ENCODE measurements around the gene CENPK. TPM values are rescaled to one million over a fixed set of nuclear protein-coding genes. Genes with fewer than 3 reads are reported as not detected.

Gene CENPK
- total and polyA plus RNA-seq, 4 donors, result 0.33 to 23.1 (median 0.96) TPM

DNA sequence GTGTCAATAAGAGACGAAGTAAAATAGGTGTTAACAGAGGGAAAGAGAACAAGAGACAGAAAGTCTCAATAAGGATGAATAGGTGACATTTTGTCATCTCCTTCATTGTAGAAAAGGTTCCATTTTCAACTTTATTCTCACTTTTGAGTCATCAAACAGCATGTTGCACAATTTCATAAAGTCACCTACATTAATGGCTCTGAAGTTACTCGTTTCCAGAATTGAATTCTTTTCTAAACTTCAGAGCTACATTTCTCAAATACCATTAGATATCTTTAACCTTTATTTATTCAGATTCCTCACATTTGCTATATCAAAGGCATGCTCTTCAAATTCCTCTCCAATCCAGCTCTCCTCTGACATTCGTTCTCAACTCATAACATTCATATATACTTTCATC, 94.3 kb downstream of the CENPK start:
- no peak overlapping the region for H3K9ac ChIP-seq (ENCODE audit: low read depth in 1 of 2, low read length in 2 of 2)
- no peaks in the 10 kb centered on the region for H3K36me3 ChIP-seq (ENCODE audit: control insufficient read depth in 4 of 4, insufficient read depth in 3 of 4, low read depth in 1 of 4, low read length in 3 of 4)
- no peaks in the 10 kb centered on the region for H3K9me3 ChIP-seq (ENCODE audit: control insufficient read depth in 4 of 4, low read length in 3 of 4)
- no peaks in the 10 kb centered on the region for H3K27me3 ChIP-seq (ENCODE audit: control insufficient read depth in 4 of 4, insufficient read depth in 4 of 4, low read length in 3 of 4)
- no peak for DNase-seq (ENCODE audit: low spot score)
- WGBS, result 83% methylated on average over 3 of the region's 3 CpGs
- H3K27ac ChIP-seq (ENCODE audit: low read depth in 1 of 2, low read length in 2 of 2), result no peak overlapping the region
- H3K4me1 ChIP-seq (ENCODE audit: control insufficient read depth in 4 of 4, insufficient read depth in 4 of 4, low read length in 3 of 4), result no peaks in the 10 kb centered on the region
- TF ChIP-seq, protein P1, sequence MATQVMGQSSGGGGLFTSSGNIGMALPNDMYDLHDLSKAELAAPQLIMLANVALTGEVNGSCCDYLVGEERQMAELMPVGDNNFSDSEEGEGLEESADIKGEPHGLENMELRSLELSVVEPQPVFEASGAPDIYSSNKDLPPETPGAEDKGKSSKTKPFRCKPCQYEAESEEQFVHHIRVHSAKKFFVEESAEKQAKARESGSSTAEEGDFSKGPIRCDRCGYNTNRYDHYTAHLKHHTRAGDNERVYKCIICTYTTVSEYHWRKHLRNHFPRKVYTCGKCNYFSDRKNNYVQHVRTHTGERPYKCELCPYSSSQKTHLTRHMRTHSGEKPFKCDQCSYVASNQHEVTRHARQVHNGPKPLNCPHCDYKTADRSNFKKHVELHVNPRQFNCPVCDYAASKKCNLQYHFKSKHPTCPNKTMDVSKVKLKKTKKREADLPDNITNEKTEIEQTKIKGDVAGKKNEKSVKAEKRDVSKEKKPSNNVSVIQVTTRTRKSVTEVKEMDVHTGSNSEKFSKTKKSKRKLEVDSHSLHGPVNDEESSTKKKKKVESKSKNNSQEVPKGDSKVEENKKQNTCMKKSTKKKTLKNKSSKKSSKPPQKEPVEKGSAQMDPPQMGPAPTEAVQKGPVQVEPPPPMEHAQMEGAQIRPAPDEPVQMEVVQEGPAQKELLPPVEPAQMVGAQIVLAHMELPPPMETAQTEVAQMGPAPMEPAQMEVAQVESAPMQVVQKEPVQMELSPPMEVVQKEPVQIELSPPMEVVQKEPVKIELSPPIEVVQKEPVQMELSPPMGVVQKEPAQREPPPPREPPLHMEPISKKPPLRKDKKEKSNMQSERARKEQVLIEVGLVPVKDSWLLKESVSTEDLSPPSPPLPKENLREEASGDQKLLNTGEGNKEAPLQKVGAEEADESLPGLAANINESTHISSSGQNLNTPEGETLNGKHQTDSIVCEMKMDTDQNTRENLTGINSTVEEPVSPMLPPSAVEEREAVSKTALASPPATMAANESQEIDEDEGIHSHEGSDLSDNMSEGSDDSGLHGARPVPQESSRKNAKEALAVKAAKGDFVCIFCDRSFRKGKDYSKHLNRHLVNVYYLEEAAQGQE (IDR thresholded peaks at IDR 0.05), result no peak
- TF ChIP-seq ATF3 (IDR thresholded peaks at IDR 0.05) (no peak), NR2F2 (IDR thresholded peaks at IDR 0.05) (no peak), GABPA (IDR thresholded peaks at IDR 0.05 in 1 of 2, conservative IDR thresholded peaks at IDR 0.05 in 1 of 2) (no peak), SP1 (IDR thresholded peaks at IDR 0.05) (no peak), FOXA2 (IDR thresholded peaks at IDR 0.05) (no peak), EGR1 (IDR thresholded peaks at IDR 0.05; ENCODE audit: low read depth in 2 of 2) (no peak), RAD21 (IDR thresholded peaks at IDR 0.05) (no peak), YY1 (IDR thresholded peaks at IDR 0.05) (no peak), CTCF (IDR thresholded peaks at IDR 0.05; ENCODE audit: low read depth, low read length, missing input control) (no peak), RXRA (IDR thresholded peaks at IDR 0.05) (no peak), TAF1 (conservative IDR thresholded peaks at IDR 0.05) (no peak), HNF4G (IDR thresholded peaks at IDR 0.05) (no peak), HNF4A (conservative IDR thresholded peaks at IDR 0.05) (no peak), FOXA1 (IDR thresholded peaks at IDR 0.05) (no peak), JUND (IDR thresholded peaks at IDR 0.05) (no peak)
- TF ChIP-seq, protein P2, sequence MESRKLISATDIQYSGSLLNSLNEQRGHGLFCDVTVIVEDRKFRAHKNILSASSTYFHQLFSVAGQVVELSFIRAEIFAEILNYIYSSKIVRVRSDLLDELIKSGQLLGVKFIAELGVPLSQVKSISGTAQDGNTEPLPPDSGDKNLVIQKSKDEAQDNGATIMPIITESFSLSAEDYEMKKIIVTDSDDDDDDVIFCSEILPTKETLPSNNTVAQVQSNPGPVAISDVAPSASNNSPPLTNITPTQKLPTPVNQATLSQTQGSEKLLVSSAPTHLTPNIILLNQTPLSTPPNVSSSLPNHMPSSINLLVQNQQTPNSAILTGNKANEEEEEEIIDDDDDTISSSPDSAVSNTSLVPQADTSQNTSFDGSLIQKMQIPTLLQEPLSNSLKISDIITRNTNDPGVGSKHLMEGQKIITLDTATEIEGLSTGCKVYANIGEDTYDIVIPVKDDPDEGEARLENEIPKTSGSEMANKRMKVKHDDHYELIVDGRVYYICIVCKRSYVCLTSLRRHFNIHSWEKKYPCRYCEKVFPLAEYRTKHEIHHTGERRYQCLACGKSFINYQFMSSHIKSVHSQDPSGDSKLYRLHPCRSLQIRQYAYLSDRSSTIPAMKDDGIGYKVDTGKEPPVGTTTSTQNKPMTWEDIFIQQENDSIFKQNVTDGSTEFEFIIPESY (IDR thresholded peaks at IDR 0.05), result no peak
- TF ChIP-seq, protein P3, sequence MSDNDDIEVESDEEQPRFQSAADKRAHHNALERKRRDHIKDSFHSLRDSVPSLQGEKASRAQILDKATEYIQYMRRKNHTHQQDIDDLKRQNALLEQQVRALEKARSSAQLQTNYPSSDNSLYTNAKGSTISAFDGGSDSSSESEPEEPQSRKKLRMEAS (IDR thresholded peaks at IDR 0.05), result no peak
- H3K4me3 ChIP-seq (ENCODE audit: low read depth in 1 of 3, low read length in 3 of 3), result no peak overlapping the region

Small RNA genes within 50 kb of the gene (small RNA-seq; reads per million reads assigned to genes)
- not detected for gene RNU6-540P

Other genes starting within 250 kb of the CENPK start
- gene ADAMTS6, start 81.2 kb downstream of the CENPK start, total RNA-seq, result 1 to 10 TPM in 1 of 2 donors, under 1 TPM in 1; 0.92 to 2.0 TPM
- gene ADAMTS6, start 81.2 kb downstream of the CENPK start, polyA plus RNA-seq, result under 1 TPM; 0.06 to 0.26 TPM
- gene PPWD1, start 128 bp upstream of the CENPK start, total RNA-seq, result 10 to 100 TPM; 14.4 to 23.7 TPM
- 1 to 10 TPM; 5.8 to 9.2 TPM for gene PPWD1, start 128 bp upstream of the CENPK start, polyA plus RNA-seq
- 10 to 100 TPM; 14.6 to 25.0 TPM for gene TRIM23, start 61.2 kb upstream of the CENPK start, total RNA-seq
- gene TRIM23, start 61.2 kb upstream of the CENPK start, polyA plus RNA-seq, result 1 to 10 TPM; 3.1 to 3.6 TPM
- gene SHLD3, start 61.9 kb upstream of the CENPK start, total RNA-seq, result 1 to 10 TPM; 1.8 to 2.5 TPM
- gene SHLD3, start 61.9 kb upstream of the CENPK start, polyA plus RNA-seq, result 1 to 10 TPM; 1.0 to 1.9 TPM
- gene TRAPPC13, start 61.9 kb upstream of the CENPK start, total RNA-seq, result 10 to 100 TPM; 10.7 to 11.2 TPM
- 1 to 10 TPM; 6.8 to 8.9 TPM for gene TRAPPC13, start 61.9 kb upstream of the CENPK start, polyA plus RNA-seq
- 1 to 10 TPM; 2.7 to 3.2 TPM for gene SGTB, start 158.9 kb upstream of the CENPK start, total RNA-seq
- 1 to 10 TPM in 1 of 2 donors, under 1 TPM in 1; 0.79 to 1.0 TPM for gene SGTB, start 158.9 kb upstream of the CENPK start, polyA plus RNA-seq
- gene NLN, start 159.0 kb upstream of the CENPK start, total RNA-seq, result 10 to 100 TPM; 13.4 to 26.4 TPM
- 10 to 100 TPM; 13.5 to 24.7 TPM for gene NLN, start 159.0 kb upstream of the CENPK start, polyA plus RNA-seq